ENCODE measurements around the gene MYCBP2.
"Not testable (repeated sequence)": the region's sequence is repeated elsewhere in the genome, so short reads cannot be mapped to it uniquely, and the experiment has no call there.

MYCBP2 gene

GRCh38 chr13:77290342-77290741 is 36.6 kb downstream of the MYCBP2 start:
- no peak for TF ChIP-seq CTCF (IDR thresholded peaks at IDR 0.05; ENCODE audit: low read depth, low read length)

GRCh38 chr13:77289851-77290250 is 37.0 kb downstream of the MYCBP2 start:
- TF ChIP-seq CTCF (IDR thresholded peaks at IDR 0.05; ENCODE audit: low read depth, low read length) = no peak
- no peak overlapping the region for H3K4me3 ChIP-seq (replicated peaks in 1 of 2; ENCODE audit: low read depth in 2 of 2, low read length in 2 of 2)
- DNase-seq (ENCODE audit: low read depth in 2 of 2) = no peak

More at GRCh38 chr13:77290342-77290741, 36.6 kb downstream of the MYCBP2 start:
- peak in 1 of 2 donors; percentile 13 for DNase-seq (ENCODE audit: low read depth in 2 of 2)
- no peak overlapping the region for H3K4me3 ChIP-seq (replicated peaks in 1 of 2; ENCODE audit: low read depth in 2 of 2, low read length in 2 of 2)

GRCh38 chr13:77285632-77286031 is 41.3 kb downstream of the MYCBP2 start:
- DNase-seq (ENCODE audit: low read depth in 2 of 2); H3K4me3 ChIP-seq (replicated peaks in 1 of 2; ENCODE audit: low read depth in 2 of 2, low read length in 2 of 2): not testable (repeated sequence)

- no peak overlapping the region for H3K4me3 ChIP-seq (replicated peaks in 1 of 2; ENCODE audit: low read depth in 2 of 2, low read length in 2 of 2)
- DNase-seq (ENCODE audit: low read depth in 2 of 2) = no peak
- TF ChIP-seq CTCF (IDR thresholded peaks at IDR 0.05; ENCODE audit: low read depth, low read length) = no peak
Measured at GRCh38 chr13:77285098-77285497, 41.8 kb downstream of the MYCBP2 start.

- no peak for TF ChIP-seq CTCF (IDR thresholded peaks at IDR 0.05; ENCODE audit: low read depth, low read length)
- peak in 1 of 2 donors; percentile 2 for DNase-seq (ENCODE audit: low read depth in 2 of 2)
Measured at GRCh38 chr13:77274126-77274525, 52.8 kb downstream of the MYCBP2 start.

GRCh38 chr13:77269141-77269540 is 57.8 kb downstream of the MYCBP2 start:
- no peak overlapping the region for H3K4me3 ChIP-seq (replicated peaks in 1 of 2; ENCODE audit: low read depth in 2 of 2, low read length in 2 of 2)
- DNase-seq (ENCODE audit: low read depth in 2 of 2) = no peak
- no peak for TF ChIP-seq CTCF (IDR thresholded peaks at IDR 0.05; ENCODE audit: low read depth, low read length)

More at GRCh38 chr13:77274126-77274525, 52.8 kb downstream of the MYCBP2 start:
- no peak overlapping the region for H3K4me3 ChIP-seq (replicated peaks in 1 of 2; ENCODE audit: low read depth in 2 of 2, low read length in 2 of 2)

GRCh38 chr13:77267362-77267761 is 59.5 kb downstream of the MYCBP2 start:
- peak; percentile 3 to 26 for DNase-seq (ENCODE audit: low read depth in 2 of 2)
- TF ChIP-seq CTCF (IDR thresholded peaks at IDR 0.05; ENCODE audit: low read depth, low read length) = no peak
- H3K4me3 ChIP-seq (replicated peaks in 1 of 2; ENCODE audit: low read depth in 2 of 2, low read length in 2 of 2) = no peak overlapping the region
